Heart right ventricle (tissue), 16 donors: ENCODE results near the gene AP2A2. TPM values are rescaled to one million over a fixed set of nuclear protein-coding genes. Genes with fewer than 3 reads are reported as not detected.

ENCODE experiments used
- ATAC-seq, 8 donors: fragments of 200-7000 bp; cut with Tn5 transposase; one replicate each; pipeline ENCODE4 v1.9.1; 2020; ENCODE audit warnings: mild to moderate bottlenecking in 8 of 8, moderate library complexity in 8 of 8, moderate number of reproducible peaks in 1 of 8
- DNase-seq, 2 donors: peaks; one replicate each; pipeline ENCODE4 v3.0.0-alpha.2; 2020
- H3K27ac ChIP-seq, 10 donors: fragments of 200-600 bp; sonication (generic) in 2 of 10; one replicate each; pipeline versions ENCODE4 v1.5.0 to v1.8.0; 2020 to 2022; ENCODE audit warnings: mild to moderate bottlenecking in 3 of 10
- H3K27me3 ChIP-seq, 7 donors: fragments of 200-600 bp; one replicate each; pipeline ENCODE4 v1.8.0; 2021 to 2022; ENCODE audit warnings: mild to moderate bottlenecking in 2 of 7
- H3K36me3 ChIP-seq, 9 donors: fragments of 200-600 bp; sonication (generic) in 1 of 9; one replicate each; pipeline versions ENCODE4 v1.5.0 to v1.8.0; 2020 to 2022; ENCODE audit warnings: mild to moderate bottlenecking in 2 of 9
- H3K4me1 ChIP-seq, 9 donors: fragments of 200-600 bp; sonication (generic) in 1 of 9; one replicate each; pipeline versions ENCODE4 v1.5.0 to v1.8.0; 2020 to 2022; ENCODE audit warnings: mild to moderate bottlenecking in 4 of 9
- H3K4me3 ChIP-seq, 10 donors: fragments of 200-600 bp; sonication (generic) in 2 of 10; one replicate each; pipeline versions ENCODE4 v1.5.0 to v1.8.0; 2020 to 2022; ENCODE audit warnings: mild to moderate bottlenecking in 7 of 10, moderate library complexity in 2 of 10
- H3K9me3 ChIP-seq, 11 donors: fragments of 200-600 bp in 10 of 11; sonication (generic) in 2 of 11; one replicate each; pipeline versions ENCODE4 v1.5.0 to v1.8.0; 2013 to 2022; ENCODE audit warnings: mild to moderate bottlenecking in 2 of 11, control low read depth in 1 of 11, moderate library complexity in 1 of 11
- CTCF ChIP-seq, 9 donors: fragments of 200-600 bp; sonication (generic) in 2 of 9; IDR thresholded peaks; one replicate each; pipeline versions ENCODE4 v1.5.0 to v1.8.0; 2021 to 2022; ENCODE audit warnings: antibody characterized with exemption in 9 of 9, mild to moderate bottlenecking in 5 of 9, moderate library complexity in 1 of 9
- WGBS, 2 donors: extraction: QIAGEN DNeasy Blood & Tissue Kit; methylation state at CpG; one replicate each; pipeline ENCODE4 v1.1.7; 2013; ENCODE audit warnings: inconsistent platforms in 1 of 2; 5-methylcytosine and 5-hydroxymethylcytosine counted together
- intact Hi-C, 10 donors: fragments of 100-400 bp; cut with DNase I; formaldehyde crosslinking; loops; one replicate each; pipeline versions ENCODE4 v1.11.1 to v1.14.2; 2022
- polyA plus RNA-seq, 2 donors: library from polyadenylated mRNA; stranded (reverse); fragments of 200-250 nt; gene quantifications; one replicate each; pipeline ENCODE4 v1.2.3, GENCODE V29; 2013
- total RNA-seq, 10 donors: library from RNA; stranded (reverse); fragmentation: NEBNext Ultra II Directional in 3 of 10; extraction: Animal tissue kit (Norgen Biotek cat#: 25700) in 3 of 10; gene quantifications; one replicate each; pipeline versions ENCODE4 v1.2.1 to v1.2.4, GENCODE V29; 2021 to 2023
- donor health status: Arrhythmogenic right ventricular cardiomyopathy.
- donor health status: ischemic (EF 13 %, LVEDD 7.1; RV severe dilation, severe dysfunction).
- donor health status: healthy with polysubstance abuse.
- donor health status: DM: no; HTN: yes; CAD: no.
- donor health status: DM: no; HTN: no; CAD: no.
- donor health status: ischemic (EF 25% LVEDD 6.9; RV normal size, moderate dysfunction).
- donor health status: ischemic (EF 25% LVEDD 5.7; RV mildly dilated, moderate dysfunction).
- donor health status: healthy.
- donor health status: DM: yes; HTN: yes; CAD: no.
- donor health status: Ischemic cardiomyopathy.
- donor health status: ischemic (EF 35%, LVEDD 5.7; RV mildly dilated, moderate dysfunction).
- donor health status: nonischemic (EF 11% LVEDD 7.7; RV severe dilation, severe dysfunction).
- donor health status: DM: yes; HTN: yes; CAD: no.
- donor health status: PGD.
- donor health status: ischemic (EF 29% LVEDD 5.4; RV normal size, mild dysfunction).
- donor health status: nonischemic (EF 23%, LVEDD 6.1; RV moderate dilation, normal function).

Gene AP2A2
- total and polyA plus RNA-seq, 12 donors = 24.3 to 58.4 (median 37.4) TPM

GRCh38 chr11:1055990-1056771 is 130.5 kb downstream of the AP2A2 start:
- H3K9me3 ChIP-seq = peaks cover 0 to under 1% (median 0%) of the 10 kb centered on the region in 11 donors
- WGBS, 2 donors = 80 to 81% methylated on average over 46 of the region's 46 CpGs
- peaks cover 0 to 26% (median 0%) of the 10 kb centered on the region in 9 donors for H3K4me1 ChIP-seq
- peak in 1 of 2 donors; percentile 5 for DNase-seq
- H3K4me3 ChIP-seq = no peak overlapping the region
- H3K36me3 ChIP-seq = no peaks in the 10 kb centered on the region
- H3K27me3 ChIP-seq = peaks cover 0 to 53% (median 37%) of the 10 kb centered on the region in 7 donors
- ATAC-seq = no peak
- TF ChIP-seq CTCF (IDR thresholded peaks at IDR 0.05) = no peak
- intact Hi-C loops = loop anchor here in 2 of 10 donors (10.0 kb wide), 2 partner anchors 121 to 131 kb away; partner anchors contain the start of gene AP2A2 (in 1 of the 2)
- H3K27ac ChIP-seq = no peak overlapping the region

- peak in 1 of 2 donors; percentile 7 for DNase-seq
- H3K27me3 ChIP-seq = peaks cover 0 to 45% (median 31%) of the 10 kb centered on the region in 7 donors
- H3K36me3 ChIP-seq = no peaks in the 10 kb centered on the region
- H3K4me1 ChIP-seq = peaks cover 0 to 19% (median 0%) of the 10 kb centered on the region in 9 donors
- no peak for TF ChIP-seq CTCF (IDR thresholded peaks at IDR 0.05)
- ATAC-seq = no peak
- H3K9me3 ChIP-seq = peaks cover 0 to 17% (median 0%) of the 10 kb centered on the region in 11 donors
- no peak overlapping the region for H3K4me3 ChIP-seq
- 84 to 85% methylated on average over 16 of the region's 16 CpGs for WGBS, 2 donors
- H3K27ac ChIP-seq = no peak overlapping the region
- intact Hi-C loops = loop anchor here in 2 of 10 donors (10.0 kb wide), 2 partner anchors 123 to 133 kb away; partner anchors contain the start of gene AP2A2 (in 1 of the 2)
Measured at GRCh38 chr11:1057806-1058205, 132.1 kb downstream of the AP2A2 start.

GRCh38 chr11:1059759-1060158 is 134.1 kb downstream of the AP2A2 start:
- TF ChIP-seq CTCF (IDR thresholded peaks at IDR 0.05) = no peak
- intact Hi-C loops = loop anchor here in 2 of 10 donors (10.0 kb wide), 2 partner anchors 125 to 135 kb away; partner anchors contain the start of gene AP2A2 (in 1 of the 2)
- peaks cover 0 to 26% (median 13%) of the 10 kb centered on the region in 7 donors for H3K27me3 ChIP-seq
- H3K4me3 ChIP-seq = no peak overlapping the region
- WGBS, 2 donors = 64 to 72% methylated on average over 15 of the region's 15 CpGs
- DNase-seq = no peak
- no peak overlapping the region for H3K27ac ChIP-seq
- H3K9me3 ChIP-seq = peaks cover 0 to 23% (median 0%) of the 10 kb centered on the region in 11 donors
- ATAC-seq = no peak
- no peaks in the 10 kb centered on the region for H3K36me3 ChIP-seq
- peaks cover 0 to 13% (median 7%) of the 10 kb centered on the region in 9 donors for H3K4me1 ChIP-seq

GRCh38 chr11:1060410-1060809 is 134.7 kb downstream of the AP2A2 start:
- WGBS, 2 donors = 81 to 89% methylated on average over 16 of the region's 16 CpGs
- Histone ChIP-seq H3K4me3 (no peak overlapping the region), H3K4me1 (peaks cover 0 to 13% (median 8%) of the 10 kb centered on the region in 9 donors), H3K36me3 (no peaks in the 10 kb centered on the region), H3K9me3 (peaks cover 0 to 23% (median 0%) of the 10 kb centered on the region in 11 donors), H3K27ac (peak overlapping the region in 1 of 10 donors; percentile 10), H3K27me3 (peaks cover 0 to 20% (median 8%) of the 10 kb centered on the region in 7 donors)
- TF ChIP-seq CTCF (IDR thresholded peaks at IDR 0.05) = no peak
- intact Hi-C loops = no loop called here
- ATAC-seq = no peak
- DNase-seq = peak in 1 of 2 donors; percentile 11
